Endothelial cell of umbilical vein (primary cell): ENCODE measurements around the gene STOM. TPM values are rescaled to one million over a fixed set of nuclear protein-coding genes. Genes with fewer than 3 reads are reported as not detected.

ENCODE experiments used
- BruUV-seq: library from RNA; stranded (reverse); fragments of 400-500 nt; replicated peaks from 2 replicates; lab custom pipeline; 2021; lab: Mats Ljungman, UMichigan
- CTCF ChIA-PET: fragments of 300-600, 350-600 bp; sonication (Branson Sonifier 250); formaldehyde crosslinking; loops from one replicate; lab custom pipeline; 2021; ENCODE audit warnings: antibody characterized with exemption, inconsistent platforms; lab: Charles Lee
- POLR2A ChIA-PET: fragments of 300-600, 350-600 bp; sonication (Branson Sonifier 250); formaldehyde crosslinking; loops from one replicate; lab custom pipeline; 2021; ENCODE audit warnings: antibody characterized with exemption, inconsistent platforms; lab: Charles Lee
- DNase-seq: peaks from one replicate; pipeline ENCODE4 v3.0.0-alpha.2; 2011; ENCODE audit warnings: low read depth, low spot score
- FAIRE-seq: peaks from 2 replicates; lab custom pipeline; 2011; peaks lifted over from hg19 to GRCh38; lab: Jason Lieb, UNC
- H2AFZ ChIP-seq: 2 replicates; pipeline ENCODE4 v1.6.0; 2012; ENCODE audit warnings: low read depth, low read length, control low read depth, inconsistent platforms
- H3K27ac ChIP-seq: 2 replicates; pipeline ENCODE4 v1.5.1; 2011; ENCODE audit warnings: low read depth, mild to moderate bottlenecking, control low read depth, low read length, moderate library complexity; ENCODE audit not compliant: insufficient read depth
- H3K27me3 ChIP-seq, 2 experiments: 2 replicates each; pipeline versions ENCODE4 v1.6.0 to v1.6.1; 2011; ENCODE audit warnings: low read length in 2 of 2, mixed read lengths in 1 of 2; ENCODE audit not compliant: control insufficient read depth in 2 of 2, insufficient read depth in 2 of 2
- H3K36me3 ChIP-seq, 2 experiments: 2 replicates in 1 of 2; 3 replicates in 1 of 2; pipeline ENCODE4 v1.5.1; 2011; ENCODE audit warnings: low read length in 2 of 2, mild to moderate bottlenecking in 1 of 2, moderate library complexity in 1 of 2; ENCODE audit not compliant: control insufficient read depth in 2 of 2, insufficient read depth in 2 of 2; ENCODE audit errors: extremely low read depth in 1 of 2
- H3K4me1 ChIP-seq: 3 replicates; pipeline ENCODE4 v1.5.1; 2011; ENCODE audit warnings: mild to moderate bottlenecking, low read length; ENCODE audit not compliant: control insufficient read depth, insufficient read depth; ENCODE audit errors: extremely low read depth
- H3K4me2 ChIP-seq: 2 replicates; pipeline ENCODE4 v1.6.1; 2011; ENCODE audit warnings: low read length, control low read depth, mixed read lengths; ENCODE audit not compliant: insufficient read depth
- H3K4me3 ChIP-seq, 3 experiments: fragments of 200-600 bp in 1 of 3; sonication (generic), shearing (Covaris generic) in 1 of 3; replicated peaks in 1 of 3; 2 replicates each; pipeline ENCODE4 v1.5.1; 2011 to 2016; ENCODE audit warnings: control low read depth in 3 of 3, low read length in 3 of 3, mild to moderate bottlenecking in 2 of 3, inconsistent platforms in 1 of 3, low read depth in 1 of 3, moderate library complexity in 1 of 3; ENCODE audit not compliant: insufficient read depth in 1 of 3
- H3K79me2 ChIP-seq: 2 replicates; pipeline ENCODE4 v1.6.0; 2012; ENCODE audit warnings: low read length, inconsistent platforms; ENCODE audit not compliant: control insufficient read depth, insufficient read depth
- H3K9ac ChIP-seq: replicated peaks from 2 replicates; pipeline ENCODE3; 2011; ENCODE audit warnings: low read length, control low read depth; ENCODE audit not compliant: insufficient read depth; ENCODE audit errors: extremely low read depth
- H3K9me1 ChIP-seq: replicated peaks from 3 replicates; pipeline ENCODE4 v1.6.0; 2011; ENCODE audit warnings: mild to moderate bottlenecking, low read length; ENCODE audit not compliant: control insufficient read depth, insufficient read depth; ENCODE audit errors: extremely low read depth
- H3K9me3 ChIP-seq: replicated peaks from 2 replicates; pipeline ENCODE4 v1.5.1; 2012; ENCODE audit warnings: low read length, inconsistent platforms; ENCODE audit not compliant: control insufficient read depth, insufficient read depth
- H4K20me1 ChIP-seq: replicated peaks from 2 replicates; pipeline ENCODE3; 2011; ENCODE audit warnings: mild to moderate bottlenecking, low read length; ENCODE audit not compliant: control insufficient read depth, insufficient read depth; ENCODE audit errors: extremely low read depth
- FOS ChIP-seq: IDR thresholded peaks from 2 replicates; pipeline ENCODE4 v1.6.1; 2011; ENCODE audit warnings: mild to moderate bottlenecking, low read length, moderate library complexity, borderline replicate concordance; ENCODE audit not compliant: insufficient read depth
- GATA2 ChIP-seq: IDR thresholded peaks from 2 replicates; pipeline ENCODE4 v1.7.0; 2011; ENCODE audit warnings: low read depth, mild to moderate bottlenecking, moderate library complexity, mixed read lengths, low read length; ENCODE audit not compliant: insufficient read length, insufficient read depth
- JUN ChIP-seq: IDR thresholded peaks from 2 replicates; pipeline ENCODE4 v1.6.1; 2011; ENCODE audit warnings: borderline replicate concordance, low read depth; ENCODE audit not compliant: insufficient read length, insufficient read depth
- POLR2AphosphoS5 ChIP-seq: IDR thresholded peaks from 2 replicates; pipeline ENCODE4 v1.6.1; 2012; ENCODE audit warnings: low read depth, mild to moderate bottlenecking, control low read depth, low read length, moderate library complexity; ENCODE audit not compliant: insufficient read depth
- dilution Hi-C: fragments of 300-500 bp; cut with MboI; formaldehyde crosslinking; loops from one replicate; pipeline ENCODE4 v1.15.0; 2019; ENCODE audit warnings: low sequenced_read_pairs; ENCODE audit not compliant: extremely low pct_ligation_motif_present
- intact Hi-C: fragments of 100-400 bp; cut with micrococcal nuclease; formaldehyde crosslinking; loops from one replicate; pipeline ENCODE4 v1.10.0; 2022
- polyA plus RNA-seq, 4 experiments: library from polyadenylated mRNA; depleted of rRNA in 3 of 4; stranded (reverse) in 3 of 4; unstranded in 1 of 4; fragments of >200 nt; gene quantifications; 2 replicates each; pipeline versions ENCODE4 v1.2.1 to v1.2.3, GENCODE V29; 2011 to 2012; ENCODE audit warnings: missing spikeins in 1 of 4
- total RNA-seq: library from RNA; stranded (reverse); gene quantifications from 2 replicates; pipeline ENCODE4 v1.2.3, GENCODE V29; 2021
- TF ChIP-seq, protein P1 (sequence below): IDR thresholded peaks from 2 replicates; pipeline ENCODE4 v1.6.1; 2011; ENCODE audit not compliant: insufficient read depth, insufficient read length
- TF ChIP-seq, protein P2 (sequence below), 2 donors: IDR thresholded peaks; 1 replicate in 1 of 2; 2 replicates in 1 of 2; pipeline ENCODE4 v1.5.1; 2011; ENCODE audit warnings: low read length in 2 of 2, mild to moderate bottlenecking in 2 of 2, moderate library complexity in 2 of 2, control low read depth in 1 of 2, inconsistent platforms in 1 of 2, low read depth in 1 of 2; ENCODE audit not compliant: insufficient read depth in 1 of 2; ENCODE audit errors: extremely low read depth in 1 of 2

Gene STOM
- total and polyA plus RNA-seq, 2 donors (not counting 3 experiments of a cell fraction or from before 2014, with no cell fraction given) = 153 to 170 TPM

DNA sequence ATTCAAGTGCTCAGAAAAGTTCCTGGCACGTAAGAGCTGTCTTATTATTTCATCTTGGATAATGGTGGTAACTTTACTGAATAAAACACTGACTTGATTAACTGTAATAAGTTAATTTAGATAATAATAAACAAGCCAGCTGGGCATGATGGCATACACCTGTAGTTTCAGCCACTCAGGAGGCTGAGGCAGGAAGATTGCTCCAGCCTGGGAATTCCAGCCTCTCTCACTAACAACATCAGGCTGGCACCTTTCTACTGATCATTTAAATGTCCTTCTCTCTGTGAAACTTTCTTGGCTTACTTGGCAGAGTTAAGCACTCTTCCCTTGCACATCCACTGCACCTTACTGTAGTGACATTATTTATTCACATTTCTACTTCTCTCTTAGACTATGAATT is 20.0 kb downstream of the STOM start:
- dilution Hi-C loops = no loop called here
- FAIRE-seq = no peak
- no peak for DNase-seq
- Histone ChIP-seq H3K9me1 (no peaks in the 10 kb centered on the region), H3K27me3 (no peaks in the 10 kb centered on the region), H2AFZ (no peak overlapping the region), H3K4me3 (no peak overlapping the region), H3K36me3 (peaks cover 22 to 33% of the 10 kb centered on the region in 2 experiments), H3K4me1 (peaks cover 42% of the 10 kb centered on the region), H3K79me2 (peaks cover 6% of the 10 kb centered on the region), H3K4me2 (no peak overlapping the region), H3K9me3 (no peaks in the 10 kb centered on the region), H3K9ac (no peak overlapping the region), H3K27ac (no peak overlapping the region), H4K20me1 (no peaks in the 10 kb centered on the region)
- intact Hi-C loops = no loop called here
- CTCF ChIA-PET = interaction anchor here (1.3 to 2.0 kb wide), 5 partner anchors 13 to 71 kb away, joined by 3 to 34 read pairs (median 8); no protein-coding TSS in a partner anchor
- POLR2A ChIA-PET = no interaction called here
- TF ChIP-seq, protein P1, sequence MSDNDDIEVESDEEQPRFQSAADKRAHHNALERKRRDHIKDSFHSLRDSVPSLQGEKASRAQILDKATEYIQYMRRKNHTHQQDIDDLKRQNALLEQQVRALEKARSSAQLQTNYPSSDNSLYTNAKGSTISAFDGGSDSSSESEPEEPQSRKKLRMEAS = no peak
- TF ChIP-seq FOS (no peak), GATA2 (no peak), JUN (no peak), POLR2AphosphoS5 (no peak)
- TF ChIP-seq, protein P2, sequence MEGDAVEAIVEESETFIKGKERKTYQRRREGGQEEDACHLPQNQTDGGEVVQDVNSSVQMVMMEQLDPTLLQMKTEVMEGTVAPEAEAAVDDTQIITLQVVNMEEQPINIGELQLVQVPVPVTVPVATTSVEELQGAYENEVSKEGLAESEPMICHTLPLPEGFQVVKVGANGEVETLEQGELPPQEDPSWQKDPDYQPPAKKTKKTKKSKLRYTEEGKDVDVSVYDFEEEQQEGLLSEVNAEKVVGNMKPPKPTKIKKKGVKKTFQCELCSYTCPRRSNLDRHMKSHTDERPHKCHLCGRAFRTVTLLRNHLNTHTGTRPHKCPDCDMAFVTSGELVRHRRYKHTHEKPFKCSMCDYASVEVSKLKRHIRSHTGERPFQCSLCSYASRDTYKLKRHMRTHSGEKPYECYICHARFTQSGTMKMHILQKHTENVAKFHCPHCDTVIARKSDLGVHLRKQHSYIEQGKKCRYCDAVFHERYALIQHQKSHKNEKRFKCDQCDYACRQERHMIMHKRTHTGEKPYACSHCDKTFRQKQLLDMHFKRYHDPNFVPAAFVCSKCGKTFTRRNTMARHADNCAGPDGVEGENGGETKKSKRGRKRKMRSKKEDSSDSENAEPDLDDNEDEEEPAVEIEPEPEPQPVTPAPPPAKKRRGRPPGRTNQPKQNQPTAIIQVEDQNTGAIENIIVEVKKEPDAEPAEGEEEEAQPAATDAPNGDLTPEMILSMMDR (IDR thresholded peaks at IDR 0.05; ENCODE audit: extremely low read depth in 1 of 2, insufficient read depth in 1 of 2, low read depth in 1 of 2, low read length in 2 of 2) = no peak
- BruUV-seq = no TSS peak
